GM19455 (cell line): ENCODE results near the gene PARD6A.
A peak's percentile ranks its signal among the peaks of the same experiment; 100 is the strongest.

ENCODE experiments used
- ATAC-seq: cut with Tn5 transposase; IDR thresholded peaks from one replicate; pipeline ENCODE4 v1.9.1; 2021; ENCODE audit not compliant: unreplicated experiment

The PARD6A gene

DNA sequence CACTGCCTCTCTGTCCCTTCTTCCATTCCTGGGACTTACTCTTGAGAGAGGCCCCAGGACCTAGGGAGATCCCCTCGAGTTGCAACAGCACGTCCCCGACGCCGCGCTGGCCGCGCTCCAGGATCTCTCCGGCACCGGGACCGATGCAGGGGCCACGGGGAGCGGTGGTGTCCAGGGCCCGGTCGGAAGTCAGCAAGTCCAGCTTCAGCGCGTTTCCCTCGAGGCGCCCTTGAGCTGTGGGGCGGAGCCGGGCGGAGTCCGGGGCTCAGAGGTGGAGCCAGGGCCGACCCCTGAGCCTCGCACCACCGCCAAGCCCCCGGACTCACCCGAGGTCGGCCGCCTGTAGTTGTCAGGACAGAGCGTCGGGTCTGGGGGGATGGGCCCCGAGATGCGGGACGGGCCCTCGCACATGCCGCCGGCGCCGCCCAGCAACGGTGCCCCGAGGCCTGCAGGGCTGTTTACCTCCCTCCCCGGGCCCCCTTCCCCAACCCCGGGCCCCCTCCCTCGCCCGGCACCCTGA, 5.3 kb downstream of the PARD6A start:
- ATAC-seq: no peak

GRCh38 chr16:67666559-67667452, 6.0 kb downstream of the PARD6A start, which contains the start of the genes C16orf86 and ENKD1:
TSS of gene C16orf86 (plus strand) at chr16:67666814. CDS start at chr16:67666971, 157 bp downstream.
TSS of gene ENKD1 (minus strand) at chr16:67666750. CDS start at chr16:67666442, 308 bp downstream.
- ATAC-seq: peak; percentile 60

DNA sequence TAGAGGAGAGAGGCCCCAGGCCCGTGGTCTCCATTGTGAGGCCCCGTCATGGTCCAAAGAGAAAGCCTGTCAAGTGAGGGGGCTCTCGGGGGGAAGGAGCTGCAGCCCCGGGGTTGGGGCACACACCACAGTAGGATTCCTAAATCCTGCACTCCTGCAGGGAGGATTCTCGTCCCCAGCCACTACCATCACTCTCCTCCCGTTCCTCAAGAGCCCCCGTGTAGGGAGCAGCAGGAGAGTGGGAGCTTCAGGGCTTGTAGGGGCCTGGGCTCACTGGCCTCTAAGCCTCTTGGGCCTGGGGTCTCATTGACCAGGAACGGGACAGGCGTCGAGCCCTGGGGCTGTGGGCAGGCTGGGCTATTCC, 6.7 kb downstream of the PARD6A start:
- ATAC-seq: no peak

DNA sequence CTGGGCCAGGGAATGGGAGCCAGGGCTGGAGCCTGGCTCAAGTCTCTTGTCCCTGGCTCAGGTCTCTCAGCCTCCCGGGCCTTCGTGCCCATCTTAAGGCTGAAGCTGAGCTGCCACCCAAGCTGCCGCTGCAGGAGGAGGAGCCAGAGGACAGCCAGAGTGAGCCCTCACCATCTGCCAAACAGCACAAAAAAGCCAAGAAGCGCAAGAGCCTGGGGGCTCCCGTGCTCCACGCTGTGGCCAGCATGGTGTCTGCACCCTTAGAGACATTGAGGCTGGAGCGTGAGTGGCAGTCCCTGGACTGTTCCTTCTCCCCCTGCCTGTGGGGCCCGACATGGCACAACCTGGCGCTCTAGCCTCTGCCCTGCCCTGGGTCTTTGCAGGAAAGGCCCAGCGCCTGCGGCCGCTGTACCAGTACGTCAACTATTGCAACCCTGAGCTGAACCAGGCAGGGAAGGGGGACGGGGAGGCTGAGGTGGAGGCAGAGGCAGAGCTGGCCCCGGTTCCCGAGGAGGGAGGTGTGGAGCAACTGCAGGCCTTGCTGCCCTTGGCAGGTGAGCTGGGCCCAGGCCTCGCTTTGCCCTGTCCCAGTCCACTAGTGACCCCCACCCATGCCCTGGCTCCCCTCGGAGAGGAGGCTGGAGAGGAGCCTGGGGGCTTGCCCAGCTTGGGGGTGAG, 7.2 kb downstream of the PARD6A start:
- ATAC-seq: peak; percentile 53

DNA sequence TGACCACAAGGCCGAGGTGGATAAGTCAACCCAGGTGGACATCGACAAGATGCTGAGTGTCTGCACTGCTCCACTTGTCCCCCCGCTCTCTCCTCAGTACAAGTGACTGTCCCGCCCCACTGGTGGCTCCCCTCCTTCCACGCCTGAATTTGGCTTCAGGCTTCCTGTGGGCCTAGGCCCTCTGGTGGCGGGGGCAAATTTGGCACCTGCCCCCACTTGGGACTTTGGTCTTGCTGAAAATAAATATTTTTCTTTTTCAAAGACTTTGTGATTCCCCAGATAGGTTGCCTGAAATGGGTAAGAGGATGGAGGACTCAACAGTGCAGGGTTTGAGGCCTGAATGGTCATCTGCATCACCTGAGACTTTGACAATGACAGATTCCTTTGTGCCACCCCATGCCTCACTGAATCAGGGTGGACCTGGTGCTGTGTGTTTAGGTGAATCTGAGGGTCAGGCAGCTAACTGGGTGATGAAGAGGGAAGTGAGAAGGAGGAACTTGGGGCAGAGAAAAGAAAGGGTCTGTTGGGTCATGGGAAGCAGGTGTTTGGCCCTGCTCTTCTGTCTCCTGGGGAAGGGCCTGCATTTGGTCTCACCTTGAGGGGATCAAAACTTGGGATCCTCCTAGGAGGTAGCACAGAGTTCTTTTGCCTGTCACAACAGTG, 7.9 kb downstream of the PARD6A start:
- no peak for ATAC-seq

DNA sequence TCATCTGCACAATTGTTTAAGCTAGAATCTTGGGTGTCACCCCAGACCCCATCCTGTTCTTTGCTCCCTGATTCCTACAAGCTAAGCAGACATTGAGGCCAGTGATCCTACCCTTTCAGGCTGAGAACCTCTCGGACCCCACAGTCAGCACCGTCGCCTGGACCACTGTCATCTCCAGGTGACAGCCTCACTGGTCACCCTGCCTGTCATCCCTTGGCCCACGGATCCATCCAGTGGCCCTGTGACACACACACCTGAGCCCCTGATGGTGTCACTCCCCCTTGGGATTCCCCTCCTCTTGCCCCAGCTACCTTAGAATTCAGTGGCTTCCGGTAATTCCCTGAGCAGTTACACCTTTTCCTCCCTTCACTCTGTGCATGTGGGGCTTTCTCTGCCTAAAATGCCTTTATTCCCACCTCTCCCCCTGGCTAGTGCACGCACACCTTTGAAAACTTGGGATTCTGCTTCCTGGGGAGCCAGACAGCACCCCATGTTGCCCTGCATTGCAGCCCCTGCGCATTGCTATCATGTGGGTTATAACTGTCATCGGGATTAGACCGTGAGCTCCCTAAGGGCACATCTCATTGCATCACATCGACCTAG, 8.8 kb downstream of the PARD6A start:
- no peak for ATAC-seq

- no peak for ATAC-seq
These were observed 11.5 kb downstream of the PARD6A start for GRCh38 chr16:67672306-67672705.

DNA sequence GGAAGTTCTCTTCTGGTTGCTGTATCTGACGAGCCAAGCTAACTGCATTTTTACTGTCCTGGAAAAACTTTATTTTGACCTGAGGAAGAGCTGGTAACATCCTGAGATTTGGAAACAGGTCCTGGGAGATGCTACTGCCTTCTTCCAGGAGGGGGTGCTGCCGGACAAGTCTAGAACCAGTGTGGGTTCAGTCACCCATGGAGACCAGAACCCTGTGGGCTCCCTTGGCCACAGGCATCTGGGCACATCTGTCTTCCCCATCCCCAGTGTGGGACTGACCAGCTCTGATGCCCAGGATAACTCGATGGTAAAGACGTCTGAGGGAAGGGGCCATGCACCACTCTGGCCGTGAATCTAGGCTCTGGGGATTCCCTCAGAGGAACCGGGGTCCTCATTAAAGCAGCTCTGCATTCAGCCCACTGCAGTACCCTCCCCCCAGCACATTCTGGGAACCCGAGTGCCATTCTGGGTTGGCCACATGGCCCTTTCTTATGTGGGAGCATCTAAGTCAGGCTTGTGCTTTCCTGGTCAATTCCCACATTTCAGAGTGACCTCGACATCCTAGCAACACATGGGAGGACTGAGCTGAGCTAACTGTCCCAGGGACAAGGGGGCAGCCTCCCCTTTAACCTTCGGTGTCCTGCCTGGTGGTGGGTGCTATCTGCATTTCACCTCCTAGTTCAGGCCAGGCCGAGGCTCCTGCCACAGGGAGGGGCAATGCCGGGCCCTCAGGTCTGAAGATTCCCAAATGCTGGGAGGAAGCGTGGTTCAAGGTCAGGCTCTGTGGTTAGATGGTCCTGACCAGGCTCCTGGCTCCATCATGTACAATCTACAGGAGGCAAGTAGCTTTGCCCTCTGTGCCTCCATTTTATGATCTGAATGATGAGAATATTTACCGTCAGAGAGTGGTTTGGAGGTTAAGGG, 12.2 kb downstream of the PARD6A start:
- ATAC-seq: no peak

- no peak for ATAC-seq
These were observed 13.2 kb downstream of the PARD6A start for GRCh38 chr16:67673712-67674580.

GRCh38 chr16:67674851-67675578, 14.3 kb downstream of the PARD6A start:
- ATAC-seq: no peak

DNA sequence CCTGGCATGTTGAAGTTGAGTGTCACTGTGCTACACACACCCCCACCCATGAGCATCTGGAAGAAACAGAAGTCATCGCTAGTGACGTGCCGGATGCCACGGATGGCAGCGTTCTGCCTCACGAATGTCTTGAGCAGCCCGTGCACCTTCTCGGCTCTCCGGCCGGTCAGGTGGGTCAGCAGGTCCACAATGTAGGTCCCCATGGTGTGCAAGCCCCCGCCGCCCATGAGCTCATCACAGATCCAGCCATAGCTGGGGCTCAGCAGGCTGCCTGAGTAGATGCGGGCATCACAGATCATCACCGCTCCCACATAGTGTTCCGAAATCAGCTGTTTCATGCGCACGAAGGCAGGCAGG, 14.8 kb downstream of the PARD6A start:
- ATAC-seq: no peak

GRCh38 chr16:67675999-67676398, 15.2 kb downstream of the PARD6A start:
- ATAC-seq: no peak

GRCh38 chr16:67676516-67676915, 15.8 kb downstream of the PARD6A start:
- no peak for ATAC-seq

DNA sequence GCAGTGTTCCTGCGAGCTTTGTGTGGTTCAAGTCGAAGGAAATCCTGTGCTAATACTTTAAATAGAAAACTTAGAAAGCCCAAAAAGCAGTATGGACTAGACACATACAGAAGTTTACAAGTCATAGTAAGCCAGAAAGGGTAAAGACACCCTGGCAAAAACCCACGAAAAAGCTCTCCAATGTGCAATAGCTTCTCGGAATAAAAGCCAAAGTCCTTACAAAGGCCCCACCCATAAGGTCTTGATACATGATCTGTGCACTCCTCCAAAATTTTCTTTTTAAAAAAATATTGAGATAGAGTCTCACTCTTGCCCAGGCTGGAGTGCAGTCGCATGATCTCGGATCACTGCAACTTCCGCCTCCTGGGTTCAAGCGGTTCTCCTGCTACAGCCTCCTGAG, 16.2 kb downstream of the PARD6A start:
- ATAC-seq: no peak

GRCh38 chr16:67677712-67678111, 17.0 kb downstream of the PARD6A start:
- ATAC-seq: no peak

DNA sequence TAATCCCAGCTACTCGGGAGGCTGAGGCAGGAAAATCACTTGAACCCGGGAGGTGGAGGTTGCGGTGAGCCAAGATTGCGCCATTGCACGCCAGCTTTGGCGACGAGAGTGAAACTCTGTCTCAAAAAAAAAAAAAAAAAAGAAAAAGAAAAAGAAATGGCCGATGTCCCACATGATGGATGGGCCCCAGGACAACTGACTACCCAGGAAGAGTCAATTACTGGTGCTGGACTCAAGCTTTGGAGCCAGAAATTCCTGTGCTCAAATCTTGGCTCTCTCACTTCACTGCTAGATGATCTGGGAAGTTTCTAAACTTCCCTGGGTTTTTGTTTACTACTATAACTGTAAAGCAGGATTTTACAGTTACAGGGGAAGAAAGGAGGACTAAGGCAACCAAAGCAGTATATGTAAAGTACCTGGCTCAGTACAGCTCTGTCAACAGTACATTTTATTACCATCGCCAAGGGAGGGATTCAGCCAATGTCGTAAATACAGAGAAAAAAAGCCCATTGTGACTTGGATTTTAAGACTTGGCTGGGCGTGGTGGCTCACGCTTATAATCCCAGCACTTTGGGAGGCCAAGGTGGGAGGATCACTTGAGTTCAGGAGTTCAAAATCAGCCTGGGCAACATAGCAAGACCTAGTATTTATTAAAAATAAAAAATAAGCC, 17.7 kb downstream of the PARD6A start:
- no peak for ATAC-seq

DNA sequence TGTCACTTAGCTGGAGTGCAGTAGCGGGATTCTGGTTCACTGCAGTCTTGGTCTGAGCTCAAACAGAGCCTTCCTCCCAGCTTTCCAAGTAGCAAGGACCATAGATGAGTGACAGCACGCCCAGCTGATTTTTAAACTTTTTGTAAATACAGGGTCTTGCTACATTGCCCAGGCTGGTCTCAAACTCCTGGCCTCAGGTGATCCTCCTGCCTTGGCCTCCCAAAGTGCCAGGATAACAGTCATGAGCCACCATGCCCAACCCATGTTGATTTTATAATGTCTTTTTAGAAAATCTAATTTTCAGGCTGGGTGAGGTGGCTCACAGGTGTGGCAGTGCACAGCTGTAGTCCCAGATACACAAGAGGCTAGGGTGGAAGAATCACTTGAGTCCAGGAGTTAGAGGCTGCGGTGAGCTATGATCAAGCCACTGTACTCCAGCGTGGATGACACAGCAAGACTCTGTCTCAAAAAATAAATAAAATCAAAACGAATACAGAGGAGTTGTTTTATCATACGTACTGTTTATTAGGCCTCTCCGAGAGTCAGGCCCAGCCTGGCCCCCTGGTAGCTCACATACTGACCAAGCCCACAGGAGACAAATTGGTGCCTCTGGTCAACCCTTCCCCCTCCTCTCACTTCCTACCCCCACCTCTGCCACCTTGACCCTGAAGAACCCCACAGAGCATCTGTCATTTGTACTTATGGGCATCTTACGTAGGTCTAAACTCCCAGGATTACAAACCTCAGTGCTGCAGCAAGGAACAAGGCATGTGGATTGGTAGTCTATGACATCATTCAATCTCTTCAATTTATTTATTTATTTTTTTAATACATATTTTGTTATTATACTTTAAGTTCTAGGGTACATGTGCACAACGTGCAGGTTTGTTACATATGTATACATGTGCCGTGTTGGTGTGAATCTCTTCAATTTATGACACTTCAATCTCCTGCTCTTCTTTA, 19.5 kb downstream of the PARD6A start:
- ATAC-seq: no peak
